Ovary (tissue), 3 donors: Measurements from ENCODE around the gene RPL38.

Experiments
- POLR2A ChIP-seq: fragments of 450-650 bp; IDR thresholded peaks from one replicate; pipeline ENCODE4 v1.6.1; 2017; ENCODE audit warnings: antibody characterized with exemption, mild to moderate bottlenecking, moderate library complexity
- TF ChIP-seq, protein P1 (sequence below), 3 donors: fragments of 450-650 bp in 2 of 3; fragments of 200-600 bp in 1 of 3; IDR thresholded peaks; one replicate each; pipeline versions ENCODE4 v1.5.1 to v1.8.0; 2016 to 2022; ENCODE audit warnings: antibody characterized with exemption in 3 of 3, mild to moderate bottlenecking in 1 of 3
- donor health status: DM: no; HTN: no; CAD: no.

DNA sequence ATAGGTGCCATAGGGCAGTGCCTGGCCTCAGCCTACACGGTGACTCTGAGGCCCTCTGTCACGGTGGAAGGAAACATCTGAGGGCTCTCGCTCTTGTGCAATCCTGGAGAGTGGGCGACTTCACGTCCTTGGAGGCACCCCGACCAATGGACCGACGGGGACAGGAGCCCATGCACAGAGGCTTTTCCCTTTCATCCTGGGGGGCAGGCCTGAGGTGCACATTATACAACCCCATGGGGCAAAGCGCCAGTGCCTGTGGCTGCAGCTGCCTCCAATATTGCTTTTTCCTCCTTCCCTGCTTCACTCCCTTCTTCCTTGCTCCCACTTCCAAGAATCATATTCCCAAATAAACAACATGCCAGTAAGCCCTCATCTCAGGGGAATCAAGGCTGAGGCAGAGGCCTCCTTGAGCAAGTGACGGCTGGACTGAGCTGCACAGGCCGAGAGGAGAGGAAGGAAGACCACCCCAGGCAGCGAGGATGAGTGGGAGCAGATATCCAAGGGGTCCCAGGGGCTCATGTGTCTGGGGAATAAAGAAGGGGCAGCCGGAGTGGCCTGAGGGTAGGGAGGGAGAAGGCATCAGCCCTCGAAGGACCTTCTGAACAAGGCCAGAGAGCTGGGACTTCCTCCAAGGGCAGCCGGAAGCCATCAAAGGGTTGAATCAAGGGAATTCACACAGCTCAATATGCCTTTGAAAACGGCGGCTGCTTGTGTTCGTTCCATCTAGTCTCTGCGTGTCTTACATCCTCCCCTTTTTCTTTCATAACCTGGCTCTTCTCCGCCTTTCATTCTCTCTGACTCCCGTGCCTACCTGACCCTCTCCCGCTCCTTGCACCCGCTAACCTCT, 42.6 kb upstream of the RPL38 start:
- no peak for TF ChIP-seq POLR2A
- TF ChIP-seq, protein P1, sequence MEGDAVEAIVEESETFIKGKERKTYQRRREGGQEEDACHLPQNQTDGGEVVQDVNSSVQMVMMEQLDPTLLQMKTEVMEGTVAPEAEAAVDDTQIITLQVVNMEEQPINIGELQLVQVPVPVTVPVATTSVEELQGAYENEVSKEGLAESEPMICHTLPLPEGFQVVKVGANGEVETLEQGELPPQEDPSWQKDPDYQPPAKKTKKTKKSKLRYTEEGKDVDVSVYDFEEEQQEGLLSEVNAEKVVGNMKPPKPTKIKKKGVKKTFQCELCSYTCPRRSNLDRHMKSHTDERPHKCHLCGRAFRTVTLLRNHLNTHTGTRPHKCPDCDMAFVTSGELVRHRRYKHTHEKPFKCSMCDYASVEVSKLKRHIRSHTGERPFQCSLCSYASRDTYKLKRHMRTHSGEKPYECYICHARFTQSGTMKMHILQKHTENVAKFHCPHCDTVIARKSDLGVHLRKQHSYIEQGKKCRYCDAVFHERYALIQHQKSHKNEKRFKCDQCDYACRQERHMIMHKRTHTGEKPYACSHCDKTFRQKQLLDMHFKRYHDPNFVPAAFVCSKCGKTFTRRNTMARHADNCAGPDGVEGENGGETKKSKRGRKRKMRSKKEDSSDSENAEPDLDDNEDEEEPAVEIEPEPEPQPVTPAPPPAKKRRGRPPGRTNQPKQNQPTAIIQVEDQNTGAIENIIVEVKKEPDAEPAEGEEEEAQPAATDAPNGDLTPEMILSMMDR (IDR thresholded peaks at IDR 0.05) = no peak
